HG02798 (cell line): ENCODE data around the gene TOGARAM2.
"Not testable (repeated sequence)": the region's sequence is repeated elsewhere in the genome, so short reads cannot be mapped to it uniquely, and the experiment has no call there.

Experiments used
- ATAC-seq: cut with Tn5 transposase; IDR thresholded peaks from one replicate; pipeline ENCODE4 v1.9.1; 2021; ENCODE audit warnings: mild to moderate bottlenecking; ENCODE audit not compliant: unreplicated experiment, poor library complexity

TOGARAM2 gene

DNA sequence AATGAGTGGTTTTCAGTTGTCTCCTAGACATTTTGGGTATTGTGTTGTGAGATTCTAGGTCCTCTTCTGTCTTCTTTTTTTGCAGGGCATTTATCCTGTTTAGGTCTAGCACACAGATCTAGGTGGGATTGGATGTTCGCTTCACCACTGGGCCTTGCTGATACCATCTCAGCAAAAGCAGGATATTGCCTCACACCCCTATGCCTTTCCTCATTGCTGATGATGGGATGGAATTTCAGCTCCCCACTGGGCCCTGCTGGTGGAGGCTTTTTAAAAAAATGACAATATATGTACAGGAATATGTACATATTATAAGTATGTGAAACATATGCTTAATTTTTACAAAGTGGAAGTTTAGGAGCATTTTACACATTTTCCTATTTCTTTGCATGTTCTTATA lies 5.4 kb upstream of the TOGARAM2 start:
- ATAC-seq: no peak

DNA sequence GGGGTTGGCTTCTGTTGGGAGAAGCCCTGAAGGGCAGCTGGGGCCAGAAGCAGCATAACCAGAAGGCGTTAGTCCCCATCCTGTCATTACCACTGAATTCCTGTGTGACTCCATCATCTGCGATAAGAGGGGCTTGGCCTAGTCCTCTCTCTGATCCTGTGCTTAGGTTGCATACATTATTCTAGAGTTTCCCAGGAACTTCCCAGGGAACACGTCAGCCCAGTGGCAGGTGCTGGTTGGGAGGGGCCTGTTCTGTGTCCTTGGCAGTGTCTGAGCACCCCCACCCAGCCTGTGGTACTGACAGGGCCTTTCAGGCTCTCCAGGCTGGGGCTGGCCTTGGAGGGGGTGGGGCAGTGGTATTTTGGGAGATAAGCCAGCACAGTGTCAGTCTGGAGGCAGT lies 4.5 kb upstream of the TOGARAM2 start:
- ATAC-seq: no peak

- no peak for ATAC-seq
These were observed 3.8 kb upstream of the TOGARAM2 start for GRCh38 chr2:28977176-28977875.

- not testable (repeated sequence) for ATAC-seq
These were observed 3.1 kb upstream of the TOGARAM2 start for GRCh38 chr2:28978001-28978400.

DNA sequence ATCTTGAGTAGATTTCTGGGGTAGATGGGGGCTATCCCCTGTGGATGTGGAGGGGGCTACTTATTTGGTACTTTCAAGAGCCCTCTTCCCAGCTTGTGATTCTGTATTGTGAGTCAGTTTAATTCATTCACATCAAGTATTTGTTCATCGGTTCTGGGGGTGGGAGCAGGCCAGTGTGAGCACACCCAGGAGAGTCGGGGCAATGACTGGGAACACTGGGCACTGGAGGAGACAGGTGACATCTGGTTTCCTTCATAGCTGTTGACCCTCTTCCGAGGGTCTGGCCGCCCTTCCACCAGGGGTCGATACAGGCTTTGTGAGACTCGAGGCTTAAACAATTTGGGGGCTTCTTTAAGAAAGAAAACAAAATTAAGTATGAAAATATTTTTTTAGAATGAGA lies 2.5 kb upstream of the TOGARAM2 start:
- ATAC-seq: no peak

DNA sequence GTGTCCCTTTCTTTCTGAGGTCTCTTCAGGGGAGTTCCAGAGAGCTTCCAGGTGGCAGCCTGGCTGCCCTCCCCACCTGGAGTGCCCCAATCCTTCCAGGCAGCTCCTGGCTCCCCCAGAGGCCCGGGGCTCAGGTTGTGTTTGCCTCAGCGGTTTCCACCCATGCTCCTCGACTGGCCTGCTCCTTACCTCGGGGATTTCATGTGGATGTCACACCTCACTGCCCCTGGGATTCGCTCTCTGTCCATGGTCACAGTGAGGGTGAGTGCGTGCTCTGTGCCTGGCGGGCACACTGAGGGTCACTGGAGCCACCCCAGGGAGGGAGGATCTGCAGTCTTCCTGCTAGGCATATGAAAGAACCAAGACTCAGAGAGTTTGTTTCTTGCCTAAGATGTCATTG lies 2.1 kb upstream of the TOGARAM2 start:
- ATAC-seq: no peak

DNA sequence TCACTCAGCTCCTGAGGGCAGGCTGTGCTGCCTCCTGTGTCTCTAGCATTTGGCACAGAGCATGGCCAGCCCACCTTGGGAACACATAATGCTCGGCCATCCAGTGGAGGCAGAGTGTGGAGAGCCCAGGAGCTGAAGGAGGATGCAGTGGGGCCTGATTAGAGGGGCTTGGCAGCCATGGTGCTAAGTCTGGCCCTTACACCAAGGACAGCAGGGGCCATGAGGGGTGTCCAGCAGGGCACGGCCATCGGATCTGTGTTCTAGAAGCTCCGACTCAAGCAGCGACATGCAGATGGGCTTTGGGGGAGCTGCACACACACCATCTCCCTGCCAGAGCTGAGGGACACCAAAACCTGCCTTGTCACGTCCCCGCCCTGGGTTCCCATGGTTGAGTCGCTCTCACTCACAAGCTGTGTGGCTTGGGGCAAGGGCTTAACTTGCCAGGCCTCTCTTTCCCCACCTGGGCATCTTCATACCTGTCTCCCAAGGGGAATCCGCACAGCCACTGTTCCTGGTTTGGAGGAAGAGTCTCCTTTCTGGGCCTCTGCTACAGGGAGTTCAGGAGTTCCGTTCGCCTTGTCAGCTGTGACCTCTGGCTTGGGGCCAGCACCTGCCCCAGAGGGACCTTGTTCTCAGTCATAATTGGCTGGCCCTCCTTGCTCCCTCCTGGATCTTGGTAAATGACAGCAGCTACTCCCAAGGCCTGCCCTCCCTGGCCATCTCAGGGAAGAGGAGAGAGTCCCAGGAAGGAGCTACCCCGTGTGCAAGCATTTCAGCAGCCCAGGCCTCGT lies 1.3 kb upstream of the TOGARAM2 start:
- no peak for ATAC-seq

- ATAC-seq: no peak
These were observed 606 bp upstream of the TOGARAM2 start for GRCh38 chr2:28980368-28981015.

DNA sequence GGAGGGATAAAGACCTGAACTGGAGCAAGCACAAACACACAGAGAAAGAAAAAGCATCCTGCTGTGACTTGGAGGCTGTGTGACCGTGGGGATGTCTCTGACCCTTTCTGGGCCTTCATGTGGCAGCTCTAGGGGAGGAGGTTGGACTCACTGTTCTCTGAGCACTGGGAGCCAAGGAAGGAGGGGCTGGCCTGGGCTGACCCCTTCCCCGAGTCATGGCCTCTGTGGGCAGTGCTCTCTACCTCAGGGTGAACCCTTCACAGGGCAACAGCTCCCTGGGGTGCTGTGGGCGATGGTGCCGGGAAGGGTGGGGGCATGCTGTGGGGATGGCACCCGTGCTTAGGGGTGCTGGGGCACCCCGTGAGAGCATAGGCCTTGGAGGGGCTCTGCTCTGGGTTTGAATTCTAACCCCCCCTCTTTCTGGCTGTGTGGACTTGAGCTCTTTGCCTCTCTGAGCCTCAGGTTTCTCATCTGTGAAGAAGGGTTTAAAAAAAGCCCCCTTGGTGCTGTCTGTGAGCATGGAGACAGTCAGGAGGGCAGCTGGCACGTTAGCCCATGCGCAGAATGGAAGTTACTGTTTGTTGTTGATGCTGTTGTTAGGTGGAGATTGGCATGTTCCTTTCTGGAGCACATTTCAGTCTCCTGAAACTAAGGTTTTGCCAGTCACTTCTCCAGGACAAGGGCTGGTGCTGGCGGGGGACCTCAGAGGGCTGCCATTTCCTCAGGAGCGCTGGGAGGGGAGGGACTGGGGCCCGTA lies 700 bp downstream of the TOGARAM2 start:
- ATAC-seq: no peak

DNA sequence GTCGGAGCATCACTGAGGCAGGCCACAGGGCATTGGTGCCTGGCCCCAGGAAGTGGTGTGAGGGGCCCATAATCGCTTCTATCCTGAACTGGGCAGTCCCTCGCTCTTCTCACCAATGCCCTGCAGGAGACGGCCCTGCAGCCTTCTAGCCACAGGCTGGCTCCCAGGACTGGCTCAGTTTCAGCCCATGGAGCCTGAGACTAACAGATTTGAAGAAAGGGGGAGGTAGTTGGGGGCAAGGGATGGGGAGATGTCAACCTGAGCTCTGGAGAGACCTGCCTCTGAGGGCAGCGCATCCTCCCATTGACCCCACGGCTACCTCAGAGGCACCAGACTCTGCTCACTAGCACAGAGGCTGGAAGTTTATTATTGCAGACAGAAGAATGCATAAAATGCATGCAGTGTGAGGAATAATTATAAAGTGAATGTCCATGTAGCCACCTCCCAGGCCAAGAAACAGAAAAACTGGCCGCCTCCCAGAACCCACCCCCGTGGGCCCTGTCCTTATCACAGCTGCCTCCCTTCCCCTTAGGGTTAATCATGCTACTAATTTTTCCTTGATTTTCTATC lies 1.4 kb downstream of the TOGARAM2 start:
- ATAC-seq: no peak

- no peak for ATAC-seq
These were observed 5.3 kb downstream of the TOGARAM2 start for GRCh38 chr2:28986429-28986828.

- no peak for ATAC-seq
These were observed 8.9 kb downstream of the TOGARAM2 start for GRCh38 chr2:28989973-28990372.

DNA sequence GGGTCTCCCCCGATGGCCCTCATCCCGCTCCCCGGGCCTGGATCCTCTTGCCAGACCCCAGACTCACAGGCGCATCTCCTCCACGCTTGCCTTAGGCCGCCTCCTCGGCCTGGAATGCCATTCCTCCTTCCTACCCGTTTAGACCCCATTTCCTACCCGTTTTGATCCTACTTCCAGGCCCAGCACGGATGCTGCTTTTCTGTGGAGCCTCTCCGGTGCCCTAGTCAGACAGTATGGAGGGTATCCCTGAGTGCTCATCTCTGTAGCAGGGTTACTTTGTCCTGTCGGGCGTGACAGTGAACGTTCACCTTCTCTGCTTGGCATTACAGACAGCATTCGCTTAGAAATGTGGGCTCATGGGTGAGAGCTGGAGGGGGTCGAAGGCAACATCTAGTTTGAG lies 9.3 kb downstream of the TOGARAM2 start:
- ATAC-seq: no peak

- ATAC-seq: no peak
These were observed 9.9 kb downstream of the TOGARAM2 start for GRCh38 chr2:28991021-28991420.

DNA sequence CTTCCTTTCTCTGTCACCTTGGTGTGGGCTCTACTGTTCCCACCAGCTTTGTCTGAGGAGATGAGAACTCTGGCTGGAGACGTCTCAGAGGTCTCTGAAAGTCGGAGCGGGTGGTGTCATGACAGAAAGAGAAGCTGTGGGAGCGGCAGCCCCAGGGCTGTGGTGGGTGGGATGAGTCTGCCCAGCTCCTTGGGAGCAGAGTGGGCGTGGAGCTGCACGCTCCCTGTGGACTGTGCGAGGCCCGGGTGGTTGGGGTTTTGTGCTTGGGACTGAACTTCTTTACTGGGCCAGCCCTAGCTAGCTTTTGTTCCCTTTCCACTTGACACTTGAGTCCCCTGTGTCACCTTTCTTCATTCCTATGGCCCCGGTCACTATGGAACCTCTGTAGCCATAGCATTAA lies 10.4 kb downstream of the TOGARAM2 start:
- ATAC-seq: no peak

DNA sequence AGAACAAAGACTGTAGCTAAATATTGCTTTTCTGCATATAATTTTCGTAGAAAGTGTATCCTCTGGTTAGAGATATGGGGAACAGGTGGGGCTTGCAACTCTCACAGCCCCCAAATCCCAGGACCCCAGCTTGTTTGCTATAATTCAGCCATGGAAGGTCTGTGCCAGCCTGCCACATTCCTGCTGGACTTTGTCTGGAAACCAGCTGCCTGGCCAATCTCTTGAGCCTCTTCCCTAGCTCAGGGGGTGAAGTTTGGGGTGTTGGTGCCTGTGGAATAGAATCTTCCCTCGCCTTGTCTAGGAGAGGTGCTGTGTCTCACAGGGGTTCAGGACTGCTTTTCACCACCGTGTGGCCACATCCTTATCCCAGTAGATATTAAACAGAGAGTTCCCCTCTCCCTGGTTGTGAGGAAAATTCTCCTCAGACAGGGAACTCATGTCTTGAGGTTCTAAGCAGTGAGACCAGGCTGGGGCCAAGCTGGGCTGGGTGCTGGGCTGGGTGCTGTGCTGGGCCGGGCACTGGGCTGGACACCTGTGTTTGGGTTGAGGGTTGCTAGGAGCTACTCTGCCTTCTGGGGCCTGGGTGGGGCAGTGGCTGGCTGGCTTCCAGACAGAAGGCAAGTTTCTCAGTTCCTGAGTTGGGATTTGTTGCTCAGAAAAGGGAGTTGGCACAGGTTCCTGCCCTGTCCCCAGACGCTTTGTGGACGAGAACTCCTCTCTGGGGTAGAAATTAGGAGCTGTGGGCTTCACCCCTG lies 12.3 kb downstream of the TOGARAM2 start:
- ATAC-seq: no peak

GRCh38 chr2:28994074-28994473 lies 13.0 kb downstream of the TOGARAM2 start:
- no peak for ATAC-seq

DNA sequence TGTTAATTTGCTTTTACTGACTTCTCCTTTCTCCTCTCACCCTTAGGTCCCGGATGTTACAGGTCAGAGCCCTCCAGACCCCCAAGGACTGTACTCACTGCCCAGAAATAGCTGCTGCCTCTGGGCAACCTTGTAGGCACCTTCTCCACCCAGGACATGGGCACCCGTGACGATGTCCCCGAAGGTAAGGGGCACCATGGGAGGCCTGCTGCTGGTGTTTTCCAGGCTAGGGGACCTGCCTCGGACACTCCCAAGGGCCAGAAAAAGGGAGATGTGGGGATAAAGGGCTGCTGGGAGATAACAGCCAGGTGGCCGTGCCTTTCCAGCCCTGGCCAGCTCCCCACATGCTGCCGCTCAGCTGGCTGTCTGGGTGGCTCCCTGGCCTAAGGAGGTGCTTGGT lies 13.6 kb downstream of the TOGARAM2 start:
- ATAC-seq: no peak
